Measurements from ENCODE around the gene INIP. TPM values are rescaled to one million over a fixed set of nuclear protein-coding genes. Genes with fewer than 3 reads are reported as not detected.

Gene INIP
- total and polyA plus RNA-seq, 2 experiments from 2014 or later: 16.7 to 30.4 TPM

- TF ChIP-seq ZNF462 (CRISPR knock-in tag; IDR thresholded peaks at IDR 0.05) (no peak), EZH2phosphoT487 (IDR thresholded peaks at IDR 0.05; ENCODE audit: unreplicated experiment) (no peak), ETS1 (IDR thresholded peaks at IDR 0.05) (no peak)
Measured at GRCh38 chr9:112680731-112681402, 37.0 kb downstream of the INIP start (continued).

GRCh38 chr9:112677040-112677439 is 40.9 kb downstream of the INIP start:
- H3K9me3 Mint-ChIP-seq: peaks cover 15% of the 10 kb centered on the region
- H3K27ac ChIP-seq (ENCODE audit: low read depth): no peak overlapping the region
- ATAC-seq (no peak), DNase-seq (ENCODE audit: low spot score) (no peak)
- H4K20me1 ChIP-seq (replicated peaks; ENCODE audit: insufficient read depth): no peaks in the 10 kb centered on the region; the same call in 1 of the 2 replicates
- no peak overlapping the region for H3K4me3 ChIP-seq
- H3K27me3 Mint-ChIP-seq (ENCODE audit: insufficient read depth, low read depth, poor library complexity): no peaks in the 10 kb centered on the region
- H3K36me3 ChIP-seq (ENCODE audit: insufficient read depth): 0 out of 2 replicates have a peak, but pooled peaks cover 3% of the 10 kb centered on the region
- H3K4me1 Mint-ChIP-seq: peaks cover 7% of the 10 kb centered on the region
- no peaks in the 10 kb centered on the region for H3K27me3 ChIP-seq (ENCODE audit: insufficient read depth)
- no peak overlapping the region for H3K4me3 Mint-ChIP-seq
- H3K79me2 ChIP-seq (replicated peaks; ENCODE audit: insufficient read depth): no peaks in the 10 kb centered on the region
- peaks cover 11% of the 10 kb centered on the region for H3K36me3 Mint-ChIP-seq (ENCODE audit: low read depth)
- H3K4me2 ChIP-seq: no peak overlapping the region
- H2AFZ ChIP-seq: no peak overlapping the region
- H3F3A ChIP-seq (replicated peaks; ENCODE audit: low read depth): no peaks in the 10 kb centered on the region
- H3K4me1 ChIP-seq (ENCODE audit: insufficient read depth): peaks cover 4% of the 10 kb centered on the region; the same call in 1 of the 2 replicates
- H3K27ac Mint-ChIP-seq: no peak overlapping the region
- 0 out of 2 replicates have a peak, but pooled peaks cover 16% of the 10 kb centered on the region for H3K9me2 ChIP-seq (ENCODE audit: insufficient read depth)
- TF ChIP-seq ZNF331 (CRISPR knock-in tag; IDR thresholded peaks at IDR 0.05; ENCODE audit: low read depth): no peak
- TF ChIP-seq ETS1 (IDR thresholded peaks at IDR 0.05): no peak
- no peak for TF ChIP-seq STAT1 (IDR thresholded peaks at IDR 0.05; ENCODE audit: unreplicated experiment)
- no peak for TF ChIP-seq ZNF114 (CRISPR knock-in tag; IDR thresholded peaks at IDR 0.05)
- TF ChIP-seq JUNB (IDR thresholded peaks at IDR 0.05; ENCODE audit: unreplicated experiment): no peak
- no peak for TF ChIP-seq CTCF (conservative IDR thresholded peaks at IDR 0.05; ENCODE audit: low read depth in 2 of 2)
- no peak for TF ChIP-seq REST (IDR thresholded peaks at IDR 0.05; ENCODE audit: unreplicated experiment)
- no peak for TF ChIP-seq NANOG (IDR thresholded peaks at IDR 0.05; ENCODE audit: borderline replicate concordance)

All from GM23338 (cell line).